DMS53 treated with DMSO at 0.1 percent for 48 hours (cell line): Measurements from ENCODE around the gene ADAM29.
"Not testable (repeated sequence)": the region's sequence is repeated elsewhere in the genome, so short reads cannot be mapped to it uniquely, and the experiment has no call there.

Experiments used
- DNase-seq: peaks from one replicate; lab custom pipeline; 2025; ENCODE audit not compliant: unreplicated experiment; lab: John Stamatoyannopoulos, UW

ADAM29 gene

GRCh38 chr4:174946246-174946645, 28.1 kb downstream of the ADAM29 start:
- DNase-seq, result no peak

GRCh38 chr4:174948826-174949225, 30.7 kb downstream of the ADAM29 start:
- DNase-seq, result no peak

- no peak for DNase-seq
Measured at GRCh38 chr4:174972911-174973310, 54.8 kb downstream of the ADAM29 start.

GRCh38 chr4:174973336-174973735, 55.2 kb downstream of the ADAM29 start:
- no peak for DNase-seq

GRCh38 chr4:174983128-174983750, 65.1 kb downstream of the ADAM29 start:
- no peak for DNase-seq

GRCh38 chr4:174983870-174984269, 65.7 kb downstream of the ADAM29 start:
- DNase-seq, result not testable (repeated sequence)

- no peak for DNase-seq
Measured at GRCh38 chr4:174989791-174990190, 71.6 kb downstream of the ADAM29 start.

GRCh38 chr4:174993916-174994315, 75.8 kb downstream of the ADAM29 start:
- DNase-seq, result no peak

- no peak for DNase-seq
Measured at GRCh38 chr4:174996079-174996478, 77.9 kb downstream of the ADAM29 start.

- no peak for DNase-seq
Measured at GRCh38 chr4:174999407-174999806, 81.2 kb downstream of the ADAM29 start.

GRCh38 chr4:175017751-175018150, 99.6 kb downstream of the ADAM29 start:
- no peak for DNase-seq

- not testable (repeated sequence) for DNase-seq
Measured at GRCh38 chr4:175019447-175019846, 101.3 kb downstream of the ADAM29 start.
